Hematopoietic multipotent progenitor cell treated with erythropoietin and hydrocortisone succinate and interleukin-3 and kit ligand, for 8 days (in vitro differentiated cells): ENCODE measurements around the gene NFAT5.
"Not testable (repeated sequence)": the region's sequence is repeated elsewhere in the genome, so short reads cannot be mapped to it uniquely, and the experiment has no call there.

Experiments
- DNase-seq: peaks from one replicate; pipeline ENCODE4 v3.0.0-alpha.2; 2015

Gene NFAT5

GRCh38 chr16:69643997-69644396 is 78.2 kb downstream of the NFAT5 start:
- DNase-seq, result not testable (repeated sequence)

DNA sequence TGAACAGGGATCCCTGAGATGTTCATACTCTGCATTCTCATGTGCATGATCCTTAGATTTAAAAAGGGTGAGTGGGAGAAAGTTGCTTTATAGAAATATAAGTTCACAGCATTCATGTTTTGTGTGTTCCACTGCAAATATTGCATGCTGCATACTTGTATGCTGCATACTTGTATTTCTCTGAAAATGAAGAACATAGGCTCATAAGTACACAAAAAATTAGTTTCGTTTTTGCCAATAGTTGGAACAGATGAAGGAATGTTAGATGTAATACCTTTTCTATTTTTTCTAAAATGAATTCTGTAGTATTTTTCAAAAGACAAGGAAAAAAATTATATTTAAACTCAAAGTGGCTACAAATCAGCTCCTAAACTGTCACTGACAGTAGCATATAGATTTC is 79.0 kb downstream of the NFAT5 start:
- DNase-seq, result no peak

- DNase-seq, result no peak
Measured at GRCh38 chr16:69647020-69647419, 81.3 kb downstream of the NFAT5 start.

DNA sequence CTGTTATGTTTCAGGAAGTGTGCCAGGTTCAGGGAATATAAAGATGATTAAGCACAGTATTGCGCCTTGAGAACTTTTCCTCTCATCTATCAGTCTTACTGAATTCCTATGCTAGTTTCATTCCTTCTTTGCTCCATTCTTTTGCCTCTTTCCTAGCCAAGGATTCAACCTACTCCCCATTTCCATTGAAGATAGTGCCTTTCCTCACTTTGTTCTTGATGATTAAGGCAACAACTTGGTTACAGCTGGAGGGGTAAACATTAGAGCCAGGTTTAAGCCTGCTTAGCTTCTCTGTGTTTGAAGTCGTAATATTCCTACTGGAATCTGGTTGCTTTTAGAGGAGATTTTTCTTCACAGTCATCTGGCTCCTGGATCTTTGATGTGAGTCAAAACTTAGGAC is 85.5 kb downstream of the NFAT5 start:
- DNase-seq, result no peak

- DNase-seq, result no peak
Measured at GRCh38 chr16:69654280-69654931, 88.6 kb downstream of the NFAT5 start.

DNA sequence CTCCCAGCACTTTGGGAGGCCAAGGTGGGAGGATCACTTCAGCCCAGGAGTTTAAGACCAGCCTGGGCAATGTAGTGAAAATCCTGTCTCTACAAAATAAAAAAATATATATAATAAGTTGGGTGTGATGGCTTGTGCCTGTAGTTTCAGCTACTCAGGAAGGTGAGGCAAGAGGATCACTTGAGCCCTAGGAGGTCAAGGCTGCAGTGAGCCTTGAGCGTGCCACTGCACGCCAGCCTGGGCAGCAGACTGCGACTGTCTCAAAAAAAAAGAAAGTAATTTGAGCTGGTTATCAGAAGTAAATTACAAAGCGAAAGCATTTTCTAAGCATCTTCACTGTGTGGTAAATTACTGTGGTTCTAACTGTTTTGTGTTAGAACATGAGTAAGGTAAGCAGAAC is 94.4 kb downstream of the NFAT5 start:
- no peak for DNase-seq

DNA sequence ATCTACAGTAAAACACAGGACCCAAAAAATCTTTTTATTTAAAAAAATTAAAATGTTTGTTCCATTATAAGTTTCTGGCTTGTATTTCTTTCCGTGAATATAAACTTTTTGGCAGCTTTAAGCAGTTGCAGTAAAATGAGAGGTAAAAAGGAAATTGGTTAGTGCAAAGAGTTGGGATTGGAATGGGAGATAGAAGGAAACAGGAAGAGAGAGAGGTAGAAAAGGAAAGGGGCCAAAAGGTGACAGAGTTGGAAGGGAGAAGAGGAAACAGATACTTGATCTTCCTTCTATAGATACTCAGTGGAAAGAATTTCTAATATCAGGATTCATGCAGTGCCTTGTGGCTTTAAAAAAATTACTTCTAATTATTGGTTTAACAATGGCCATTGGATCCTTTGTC is 97.1 kb downstream of the NFAT5 start:
- no peak for DNase-seq

GRCh38 chr16:69663846-69664245 is 98.1 kb downstream of the NFAT5 start:
- no peak for DNase-seq

DNA sequence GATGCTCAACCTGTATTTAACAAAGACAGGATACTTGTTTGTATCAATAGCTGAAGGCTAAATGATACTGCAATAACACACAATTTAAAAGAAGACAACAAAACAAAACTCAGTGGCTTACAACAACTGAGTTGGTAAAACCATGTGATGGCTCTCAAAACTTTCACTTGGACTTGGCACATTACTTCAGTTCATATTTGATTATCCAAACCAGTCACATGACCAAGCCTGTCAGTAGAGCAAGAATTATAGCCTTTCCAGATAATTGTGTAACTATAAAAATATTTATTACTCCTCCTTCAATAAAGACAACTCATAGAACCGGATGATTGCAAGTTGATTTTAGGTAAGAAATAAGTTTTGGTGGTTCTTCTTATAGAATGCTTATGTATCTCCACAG is 103.8 kb downstream of the NFAT5 start:
- DNase-seq, result no peak

GRCh38 chr16:69672315-69672997 is 106.7 kb downstream of the NFAT5 start:
- DNase-seq, result no peak

DNA sequence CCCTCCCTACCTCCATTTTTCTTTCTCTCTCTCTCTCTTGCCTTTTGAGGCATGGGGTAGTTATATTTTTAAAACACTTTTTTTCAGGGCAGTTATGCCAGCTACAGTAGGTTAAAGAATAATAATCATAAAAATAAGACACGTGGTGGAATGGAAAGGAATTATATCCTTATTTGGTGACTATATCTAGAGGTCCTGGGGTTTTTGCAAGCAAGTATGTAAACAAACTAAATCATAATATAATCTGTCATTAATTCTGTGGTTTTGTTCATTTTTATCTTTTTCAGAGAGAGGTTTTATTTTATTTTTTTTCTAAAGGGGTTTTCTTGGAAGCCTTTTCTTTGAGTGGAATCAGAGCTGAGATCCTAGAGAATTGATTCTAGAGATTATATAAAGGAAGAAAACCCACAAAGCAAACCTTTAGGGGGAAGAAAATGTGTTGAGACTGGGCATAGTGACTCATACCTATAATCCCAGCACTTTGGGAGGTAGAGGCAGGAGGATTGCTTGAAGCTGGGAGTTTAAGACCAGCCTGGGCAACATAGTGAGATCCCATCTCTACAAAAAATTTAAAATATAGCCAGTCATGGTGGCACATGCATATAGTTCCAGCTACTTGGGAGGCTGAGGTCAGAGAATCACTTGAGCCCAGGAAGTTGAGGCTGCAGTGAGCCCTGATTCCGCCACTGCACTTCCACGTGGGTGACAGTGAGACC is 107.4 kb downstream of the NFAT5 start:
- no peak for DNase-seq

DNA sequence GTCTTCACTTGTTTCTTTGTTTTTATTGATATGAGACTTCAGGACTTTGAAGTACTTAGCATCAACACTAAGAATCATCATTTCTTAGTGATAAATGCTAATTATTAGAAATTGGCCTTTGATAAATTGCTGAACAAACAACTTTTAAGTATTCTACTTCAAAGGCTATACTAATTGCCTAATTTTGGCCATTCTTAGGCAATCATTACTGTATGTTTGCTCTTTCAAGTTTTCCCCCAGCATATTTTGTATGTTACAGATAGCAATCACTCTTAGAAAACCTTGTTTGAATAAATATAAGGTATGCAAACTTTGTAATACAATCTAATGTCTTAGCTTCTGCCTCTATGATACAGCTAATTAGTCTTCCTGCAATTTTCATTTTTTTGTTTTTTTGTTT is 114.6 kb downstream of the NFAT5 start:
- DNase-seq, result no peak

DNA sequence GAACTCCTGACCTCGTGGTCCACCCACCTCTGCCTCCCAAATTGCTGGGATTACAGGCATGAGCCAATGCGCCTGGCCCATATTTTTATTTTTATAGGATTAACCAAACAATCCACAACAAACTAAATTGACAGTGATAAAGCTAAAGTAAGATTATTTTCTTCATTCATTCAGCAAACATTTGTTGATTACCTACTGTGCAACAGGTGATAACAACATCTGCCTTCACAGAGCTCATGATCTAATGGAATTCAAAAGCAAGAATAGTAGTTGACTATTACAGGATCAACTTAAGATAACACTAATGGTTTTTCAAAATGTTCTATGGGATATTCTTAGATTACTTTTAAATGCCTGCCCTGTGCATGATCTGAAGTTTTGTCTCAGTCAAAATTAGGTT is 122.8 kb downstream of the NFAT5 start:
- DNase-seq, result no peak

DNA sequence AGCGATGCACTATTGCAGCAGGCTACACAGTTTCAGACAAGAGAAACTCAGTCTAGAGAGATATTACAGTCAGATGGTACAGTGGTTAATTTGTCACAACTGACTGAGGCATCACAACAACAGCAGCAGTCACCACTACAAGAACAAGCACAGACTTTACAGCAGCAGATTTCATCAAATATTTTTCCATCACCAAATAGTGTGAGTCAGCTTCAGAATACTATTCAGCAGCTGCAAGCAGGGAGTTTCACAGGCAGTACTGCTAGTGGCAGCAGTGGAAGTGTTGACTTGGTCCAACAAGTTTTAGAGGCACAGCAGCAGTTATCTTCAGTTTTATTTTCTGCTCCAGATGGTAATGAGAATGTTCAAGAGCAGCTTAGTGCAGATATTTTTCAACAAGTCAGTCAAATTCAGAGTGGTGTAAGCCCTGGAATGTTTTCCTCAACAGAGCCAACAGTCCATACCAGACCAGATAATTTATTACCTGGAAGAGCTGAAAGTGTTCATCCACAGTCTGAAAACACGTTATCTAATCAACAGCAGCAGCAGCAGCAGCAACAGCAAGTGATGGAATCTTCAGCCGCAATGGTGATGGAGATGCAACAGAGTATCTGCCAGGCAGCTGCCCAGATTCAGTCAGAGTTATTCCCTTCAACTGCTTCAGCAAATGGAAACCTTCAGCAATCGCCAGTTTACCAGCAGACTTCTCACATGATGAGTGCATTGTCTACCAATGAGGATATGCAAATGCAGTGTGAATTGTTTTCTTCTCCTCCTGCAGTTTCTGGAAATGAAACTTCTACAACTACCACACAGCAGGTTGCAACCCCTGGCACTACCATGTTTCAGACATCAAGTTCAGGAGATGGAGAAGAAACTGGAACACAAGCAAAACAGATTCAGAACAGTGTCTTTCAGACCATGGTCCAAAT is 126.5 kb downstream of the NFAT5 start:
- DNase-seq, result no peak

DNA sequence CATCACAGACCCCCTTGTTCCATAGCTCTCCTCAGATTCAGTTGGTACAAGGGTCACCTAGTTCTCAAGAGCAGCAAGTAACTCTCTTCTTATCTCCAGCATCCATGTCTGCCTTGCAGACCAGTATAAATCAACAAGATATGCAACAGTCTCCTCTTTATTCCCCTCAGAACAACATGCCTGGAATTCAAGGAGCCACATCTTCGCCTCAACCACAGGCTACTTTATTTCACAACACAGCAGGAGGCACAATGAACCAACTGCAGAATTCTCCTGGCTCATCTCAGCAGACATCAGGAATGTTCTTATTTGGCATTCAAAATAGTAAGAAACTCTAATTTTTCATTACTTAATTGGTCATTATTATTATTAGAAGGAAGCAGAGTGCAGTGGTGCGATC is 128.2 kb downstream of the NFAT5 start:
- no peak for DNase-seq

DNA sequence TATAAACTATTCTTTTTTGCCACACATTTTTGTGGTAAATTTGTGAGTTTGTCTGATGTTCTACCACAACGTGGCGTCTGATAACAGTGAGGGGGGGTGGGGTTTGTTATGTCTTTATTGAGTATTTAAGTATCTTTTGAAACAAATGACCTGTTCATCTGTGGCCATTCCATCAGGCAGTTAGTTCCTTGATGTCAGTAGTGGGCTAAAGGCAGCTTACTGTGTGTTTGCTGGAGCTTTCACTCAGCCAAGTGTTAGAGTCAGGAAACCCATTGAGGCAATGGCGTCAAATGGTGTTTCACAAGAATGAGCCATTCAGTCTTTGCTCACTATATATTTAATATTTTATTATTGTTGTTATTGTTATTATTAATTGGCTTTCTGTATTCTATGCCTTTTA is 132.6 kb downstream of the NFAT5 start:
- DNase-seq, result peak; percentile 12

GRCh38 chr16:69699915-69700314 is 134.1 kb downstream of the NFAT5 start:
- DNase-seq, result no peak

GRCh38 chr16:69701452-69701851 is 135.7 kb downstream of the NFAT5 start:
- no peak for DNase-seq

DNA sequence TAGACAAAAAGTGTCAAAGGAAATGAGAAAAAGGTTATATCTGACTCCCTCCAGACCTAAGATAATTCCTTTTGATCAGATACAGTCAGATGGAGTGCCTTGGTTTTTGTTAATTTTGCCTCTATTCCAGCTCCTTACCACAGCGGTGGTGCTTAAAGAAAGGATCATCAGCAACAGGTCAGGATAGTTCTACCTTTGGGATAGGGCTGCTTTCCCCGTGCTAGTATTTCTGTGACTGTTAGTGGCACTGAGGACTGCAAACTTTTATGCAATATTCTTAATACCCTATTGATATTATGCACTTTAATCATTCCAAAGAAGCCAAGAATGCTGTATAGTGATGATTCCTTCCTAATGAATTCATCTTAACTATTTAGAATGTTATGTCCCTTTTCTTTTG is 136.1 kb downstream of the NFAT5 start:
- no peak for DNase-seq

DNA sequence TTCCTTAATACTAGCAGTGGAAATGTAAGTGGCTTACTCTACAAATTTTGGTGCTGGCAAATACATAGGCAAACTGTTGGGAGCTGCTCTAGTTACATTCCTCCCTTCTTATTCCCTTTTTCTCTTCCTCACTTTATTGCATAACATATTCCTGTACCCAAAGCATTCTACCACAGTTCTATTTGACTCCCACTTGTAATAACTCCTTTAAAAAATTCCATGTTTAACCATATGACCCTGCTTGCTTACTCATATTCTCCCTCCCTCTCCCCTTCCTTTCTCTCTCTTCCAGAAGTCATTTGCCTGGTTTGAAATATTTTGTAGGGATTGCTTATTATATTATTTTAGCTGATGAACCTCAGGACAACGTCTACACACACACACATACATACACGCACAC is 137.9 kb downstream of the NFAT5 start:
- no peak for DNase-seq

DNA sequence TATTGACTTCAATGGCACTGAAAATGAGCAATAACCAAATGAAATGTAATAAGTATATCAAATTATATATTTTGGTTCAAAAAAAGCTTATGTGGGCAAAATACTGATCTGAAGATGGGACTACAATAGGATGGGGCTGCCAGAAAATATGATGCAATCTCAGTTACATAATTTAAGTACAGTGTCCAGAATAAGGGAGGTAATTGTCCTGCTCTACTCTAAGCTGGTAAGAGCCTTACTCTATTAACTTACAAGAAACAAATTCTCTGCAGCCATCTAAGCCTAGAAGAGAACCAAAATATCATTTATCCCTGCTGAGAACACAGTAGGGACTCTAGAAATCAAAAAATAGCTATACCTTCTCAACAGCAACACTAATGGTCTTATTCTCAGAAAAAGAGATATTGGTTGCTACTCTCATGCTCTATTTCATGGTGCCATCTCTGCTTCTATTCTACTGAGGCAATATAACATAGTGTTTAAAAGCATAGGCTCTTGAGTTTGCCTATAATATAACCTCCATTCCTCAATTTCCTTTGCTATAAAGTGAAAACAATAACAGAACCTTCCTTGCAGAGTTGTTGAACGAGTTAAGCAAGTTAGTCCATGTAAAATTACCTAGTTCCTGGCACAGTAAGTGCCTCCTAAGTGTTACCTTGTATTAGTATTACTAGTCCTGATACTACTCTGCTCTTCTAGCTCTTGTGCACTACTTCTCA is 140.6 kb downstream of the NFAT5 start:
- DNase-seq, result no peak

DNA sequence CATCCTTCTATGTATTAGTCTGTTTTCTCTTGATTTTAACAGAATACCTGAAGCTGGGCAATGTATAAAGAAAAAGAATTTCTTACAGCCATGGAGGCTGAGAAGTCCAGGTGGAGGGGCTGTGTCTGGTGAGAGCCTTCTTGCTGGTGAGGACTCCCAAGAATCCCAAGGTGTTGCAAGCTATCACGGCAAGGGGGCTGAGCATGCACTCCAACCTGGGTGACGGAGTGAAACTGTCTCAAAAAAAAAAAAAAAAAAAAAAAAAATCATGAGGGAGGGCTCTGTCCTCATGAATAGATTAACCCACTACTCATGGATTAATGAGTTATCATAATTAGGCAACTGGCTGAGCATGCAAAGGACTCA is 141.2 kb downstream of the NFAT5 start:
- no peak for DNase-seq
